HG02840 (cell line): ENCODE results near the gene HSPB9.

Source experiments
- ATAC-seq: cut with Tn5 transposase; IDR thresholded peaks from one replicate; pipeline ENCODE4 v1.9.1; 2021; ENCODE audit warnings: mild to moderate bottlenecking, moderate library complexity, moderate number of reproducible peaks; ENCODE audit not compliant: unreplicated experiment, low FRiP score

The HSPB9 gene

GRCh38 chr17:42098730-42099399 is 23.7 kb upstream of the HSPB9 start:
- no peak for ATAC-seq

DNA sequence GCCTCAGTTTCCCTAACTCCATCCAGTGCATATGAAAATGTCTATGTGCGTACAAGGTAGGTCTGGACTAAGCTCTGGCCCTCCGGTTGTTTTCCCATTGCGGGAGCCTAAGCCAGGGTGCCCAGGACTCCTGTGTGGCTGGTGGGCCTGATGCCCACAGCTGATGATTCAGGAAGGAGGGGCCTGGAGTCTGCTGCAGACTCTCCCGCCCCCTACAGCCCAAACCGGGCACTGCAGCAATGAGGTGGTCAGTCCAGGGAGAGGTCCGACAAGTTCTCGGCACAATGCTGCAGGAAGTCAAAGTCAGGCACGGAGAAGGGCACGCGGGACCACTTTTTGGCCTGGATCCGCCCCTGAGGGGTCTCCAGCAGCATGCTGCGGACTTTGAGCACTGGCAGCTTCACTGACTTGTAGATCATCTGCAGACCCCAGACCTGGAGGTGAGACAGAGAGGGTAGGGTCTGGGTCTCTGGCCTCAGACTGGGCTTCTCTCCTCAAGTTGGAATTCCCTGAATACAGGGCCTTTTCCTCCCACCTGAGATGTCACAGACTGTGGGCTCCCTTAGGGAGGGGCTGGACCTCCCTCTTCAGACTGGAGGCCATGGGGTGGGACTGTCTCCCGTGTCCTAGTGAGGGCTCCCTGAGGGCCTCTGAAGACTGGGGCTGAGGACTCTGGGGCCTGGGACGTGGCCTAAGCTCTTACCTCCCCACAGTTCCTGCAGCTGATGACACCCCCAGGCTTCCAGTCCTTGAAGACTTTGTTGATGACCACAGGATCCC is 20.9 kb upstream of the HSPB9 start:
- no peak for ATAC-seq

DNA sequence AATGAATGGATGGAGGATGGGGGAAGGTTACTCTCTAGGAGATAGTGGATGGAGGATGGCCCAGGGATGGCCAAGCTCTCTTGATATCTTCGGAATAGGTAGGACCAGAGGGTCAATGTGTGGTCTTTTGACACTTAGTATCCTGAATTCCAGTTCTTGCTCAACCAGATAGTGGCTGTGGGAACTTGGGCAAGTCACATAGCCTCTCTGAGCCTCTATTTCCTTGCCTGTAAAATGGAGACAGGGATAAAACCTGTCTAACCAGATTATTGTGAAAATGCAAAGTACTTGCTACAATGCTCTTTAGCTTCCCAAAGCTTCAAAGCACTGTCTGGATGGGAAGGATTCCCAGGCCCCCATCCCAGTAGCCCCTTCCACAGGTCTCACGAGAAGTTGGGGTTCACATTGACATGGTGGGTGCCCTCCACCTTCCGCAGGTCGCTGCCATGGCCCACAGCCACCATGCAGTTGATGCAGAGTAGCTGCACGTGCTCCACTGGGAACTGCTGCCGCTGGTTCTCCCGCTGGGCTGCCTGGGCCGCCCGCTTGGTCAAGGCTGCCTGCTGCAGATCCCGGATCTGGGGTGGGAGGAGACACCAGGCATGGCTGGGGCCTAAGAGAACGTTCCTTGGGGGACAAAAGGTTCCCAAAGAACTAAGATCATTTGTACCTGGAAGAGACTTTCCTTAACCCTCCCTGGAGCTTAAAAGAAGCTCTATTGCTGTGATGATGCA is 19.2 kb upstream of the HSPB9 start:
- no peak for ATAC-seq

DNA sequence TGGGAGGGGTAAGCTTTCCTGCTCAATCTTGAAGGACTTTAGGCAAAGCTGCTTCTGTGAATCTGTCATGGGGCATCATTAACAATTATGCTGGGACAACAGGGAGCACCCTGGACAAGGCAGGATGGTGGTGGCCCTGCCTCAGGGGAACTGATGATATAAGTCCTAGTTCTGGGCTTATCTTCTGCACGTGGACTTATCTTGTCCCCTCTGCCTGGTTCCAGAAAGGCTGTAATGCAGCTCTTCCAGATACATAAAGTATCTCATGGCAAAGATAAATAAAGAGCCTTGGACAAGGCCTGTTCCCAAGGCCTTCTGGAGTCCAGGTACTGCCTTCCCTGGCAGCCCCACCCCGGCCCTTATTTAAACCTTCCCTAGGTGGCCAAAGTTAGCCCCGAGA is 18.3 kb upstream of the HSPB9 start:
- no peak for ATAC-seq

DNA sequence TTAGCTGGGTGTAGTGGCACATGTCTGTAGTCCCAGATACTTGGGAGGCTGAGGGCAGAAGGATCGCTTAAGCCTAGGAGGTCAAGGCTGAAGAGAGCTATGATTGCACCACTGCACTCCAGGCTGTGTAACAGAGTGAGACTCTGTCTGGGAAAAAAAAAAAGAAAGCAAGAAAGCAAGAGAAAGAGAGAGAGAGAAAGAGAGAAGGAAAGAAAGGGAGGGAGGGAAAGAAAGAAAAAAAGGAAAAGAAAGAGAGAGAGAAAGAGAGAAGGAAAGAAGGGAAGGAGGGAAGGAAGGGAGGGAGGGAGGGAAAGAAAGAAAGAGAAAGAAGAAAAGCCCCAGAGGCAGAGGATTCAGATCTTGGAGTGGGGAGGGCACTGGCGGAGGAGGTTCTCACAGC is 16.6 kb upstream of the HSPB9 start:
- ATAC-seq = no peak

DNA sequence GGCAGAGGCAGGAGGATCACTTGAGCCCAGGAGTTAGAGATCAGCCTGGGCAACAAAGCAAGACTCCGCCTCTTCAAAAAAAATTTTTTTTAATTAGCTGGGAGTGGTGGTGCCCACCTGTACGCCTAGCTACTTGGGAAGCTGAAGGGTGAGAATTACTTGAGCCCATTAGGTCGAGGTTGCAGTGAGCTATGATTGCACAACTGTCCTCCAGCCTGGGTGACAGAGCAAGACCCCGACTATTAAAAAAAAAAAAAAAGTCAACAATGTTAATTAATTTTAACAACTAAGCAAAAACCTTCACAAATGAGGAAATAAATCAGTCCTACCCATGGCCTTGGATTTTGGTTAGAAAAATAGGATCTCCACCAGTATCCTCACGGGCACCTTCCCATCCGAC is 15.5 kb upstream of the HSPB9 start:
- no peak for ATAC-seq

DNA sequence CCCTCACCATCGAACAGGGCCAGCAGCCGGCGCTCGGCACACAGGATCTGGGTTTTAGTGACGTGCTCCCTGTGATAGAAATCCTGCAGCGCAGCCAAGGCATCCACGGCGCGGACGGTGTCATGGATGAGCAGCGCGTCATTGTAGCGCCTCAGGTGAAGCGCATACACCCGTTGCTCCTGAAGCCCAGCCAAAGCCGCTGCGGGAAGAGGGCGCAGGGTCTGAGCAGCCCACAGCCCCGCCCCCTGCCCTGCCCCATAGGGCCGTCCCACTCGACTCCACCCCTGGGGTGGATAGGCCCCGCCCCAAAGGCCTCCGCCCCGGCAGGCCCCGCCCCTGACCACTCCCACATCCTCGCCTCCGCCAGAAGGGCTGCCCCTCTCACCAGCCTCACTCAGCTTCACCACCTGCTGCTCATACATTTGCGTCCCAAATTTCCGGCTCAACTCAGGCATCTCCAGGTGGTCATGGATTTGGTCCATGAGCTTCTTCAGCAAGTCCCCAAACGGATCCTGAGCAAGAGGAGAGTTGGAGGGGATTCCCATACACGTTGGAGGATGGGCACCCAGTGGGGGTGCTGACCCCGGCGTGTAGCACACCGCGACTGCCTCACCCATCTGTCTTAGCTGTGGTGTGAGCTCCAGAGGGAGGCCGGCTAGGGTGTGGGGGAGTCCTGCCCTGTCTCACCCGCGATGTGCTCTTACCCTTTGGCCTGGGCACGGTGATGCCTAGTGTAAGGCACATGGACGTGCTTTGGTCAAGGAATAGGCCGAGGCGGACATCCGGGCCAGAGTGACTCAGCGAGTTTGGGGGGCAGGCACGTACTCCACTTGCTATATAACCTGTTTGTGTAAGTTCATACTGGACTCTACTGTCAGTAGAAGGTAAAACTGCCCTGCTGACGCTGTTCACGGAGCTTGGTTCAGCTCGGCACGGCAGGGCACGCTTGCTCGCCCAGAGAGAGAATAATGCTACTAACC is 14.7 kb upstream of the HSPB9 start:
- peak; percentile 71 for ATAC-seq

DNA sequence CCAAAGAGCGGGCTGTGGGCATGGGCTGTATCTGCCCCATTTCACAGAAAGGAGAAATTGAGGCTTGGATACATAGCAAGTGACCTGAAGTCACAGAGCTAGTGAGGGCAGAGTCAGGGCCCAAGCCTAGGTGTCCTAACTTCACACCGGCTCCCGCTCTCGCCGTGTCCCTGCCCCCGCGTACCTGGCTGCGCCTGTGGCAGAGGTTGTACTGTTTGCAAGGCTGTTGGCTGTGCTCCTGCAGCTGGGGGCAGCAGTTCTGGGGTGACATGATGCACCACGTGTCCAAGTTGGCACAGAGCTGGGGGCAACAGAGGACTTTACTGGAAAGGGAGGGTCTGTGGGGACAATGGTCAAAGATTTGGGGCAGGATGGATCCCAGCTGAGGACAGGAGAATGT is 13.5 kb upstream of the HSPB9 start:
- no peak for ATAC-seq

DNA sequence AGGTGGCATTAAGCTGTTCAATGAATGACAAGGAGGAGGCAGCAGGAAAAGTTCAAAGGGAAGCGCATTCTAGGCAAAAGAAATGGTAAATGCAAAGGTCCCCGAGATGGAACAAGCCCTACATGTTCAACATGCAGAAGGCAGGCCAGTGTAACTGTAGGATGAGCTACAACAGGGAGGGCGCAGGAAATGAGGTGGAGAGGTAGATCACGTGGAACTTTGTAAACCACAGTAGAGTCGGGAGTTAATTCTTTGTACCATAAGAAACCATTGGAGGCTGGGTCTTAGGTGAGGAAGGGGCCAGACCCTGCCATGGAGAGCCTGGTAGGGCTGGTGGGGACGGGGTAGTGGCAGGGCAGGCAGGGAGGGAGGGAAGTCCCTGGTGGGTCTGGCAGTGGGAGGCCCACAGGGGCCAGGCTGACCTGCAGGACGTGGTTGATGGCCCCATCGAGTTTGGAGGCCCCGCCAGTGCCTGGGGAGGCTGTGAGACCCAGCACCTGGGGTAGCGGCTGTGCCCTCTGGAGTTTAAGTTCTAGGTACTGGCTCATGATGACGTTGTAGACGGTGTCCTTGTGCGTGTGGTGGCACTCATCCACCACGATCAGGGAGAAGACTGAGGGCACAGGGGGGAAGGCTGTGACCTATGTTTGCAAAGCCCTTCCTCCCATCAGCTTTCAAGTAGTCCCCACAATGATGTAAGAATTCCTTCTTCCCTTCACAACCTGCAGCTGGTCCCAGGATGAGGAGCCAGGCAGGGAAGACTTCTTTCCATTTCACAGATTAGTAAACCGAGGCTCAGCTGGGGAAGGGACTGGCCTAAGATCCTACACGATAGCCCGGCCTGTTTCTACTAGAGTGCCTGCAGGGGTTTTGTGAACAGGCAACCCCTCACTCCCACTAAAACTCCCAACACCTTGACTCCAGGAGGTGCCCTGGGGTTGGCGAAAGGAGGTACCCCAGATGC is 12.0 kb upstream of the HSPB9 start:
- no peak for ATAC-seq

DNA sequence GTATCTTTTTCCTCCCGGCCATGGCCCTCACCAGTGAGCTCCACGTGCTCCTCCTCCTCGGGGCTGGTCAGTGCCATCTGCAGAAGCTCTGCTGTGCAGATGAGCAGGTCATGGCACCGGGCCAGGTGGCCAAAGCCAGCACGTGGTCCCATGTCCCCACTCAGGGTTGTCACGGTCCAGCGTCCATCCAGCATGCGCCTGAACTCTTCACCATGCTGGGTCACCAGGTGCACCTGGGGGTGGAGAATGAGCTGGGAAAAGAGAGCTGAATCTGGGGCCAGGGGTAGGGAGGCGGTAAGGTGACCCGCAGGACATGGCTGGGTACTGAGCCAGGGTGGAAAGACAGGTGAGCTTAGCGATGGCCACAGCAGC is 11.4 kb upstream of the HSPB9 start:
- no peak for ATAC-seq

- ATAC-seq = no peak
These were observed 10.6 kb upstream of the HSPB9 start for GRCh38 chr17:42111871-42112551.

DNA sequence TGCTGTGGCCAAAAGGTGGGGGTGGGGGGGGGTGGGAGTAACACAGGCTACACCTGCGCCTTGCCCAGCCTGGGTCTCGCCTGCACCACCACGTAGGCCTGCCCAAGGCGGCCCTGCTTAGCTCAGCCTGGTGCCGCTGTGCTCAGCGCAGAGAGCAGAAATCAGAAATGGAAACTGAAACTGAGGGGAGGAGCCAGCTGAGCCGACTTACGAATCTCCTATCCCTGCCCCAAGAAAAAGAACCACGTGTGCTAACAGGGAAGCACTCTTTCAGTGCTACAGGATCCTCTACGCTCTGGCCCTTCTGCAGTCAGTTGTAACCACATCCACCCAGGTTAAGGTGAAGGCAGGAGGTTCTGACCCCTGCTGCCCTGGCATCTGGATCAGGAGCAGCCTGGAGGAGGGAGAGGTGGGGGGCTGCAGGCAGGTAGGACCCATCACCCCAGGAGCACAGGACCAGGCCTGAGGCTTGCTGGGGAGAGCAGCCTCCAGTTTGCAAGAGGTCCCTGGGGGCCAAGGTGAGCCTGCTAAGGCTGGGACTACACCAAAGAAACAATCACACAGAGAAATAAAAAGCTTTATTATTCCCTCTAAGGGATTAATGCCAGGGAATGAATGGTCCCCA is 9.9 kb upstream of the HSPB9 start, which contains the start of gene DHX58:
DHX58 (minus strand) TSS at position 163 of the 625 bp plus-strand sequence. CDS start 822 bp downstream, outside the sequence.
- ATAC-seq = peak; percentile 51

DNA sequence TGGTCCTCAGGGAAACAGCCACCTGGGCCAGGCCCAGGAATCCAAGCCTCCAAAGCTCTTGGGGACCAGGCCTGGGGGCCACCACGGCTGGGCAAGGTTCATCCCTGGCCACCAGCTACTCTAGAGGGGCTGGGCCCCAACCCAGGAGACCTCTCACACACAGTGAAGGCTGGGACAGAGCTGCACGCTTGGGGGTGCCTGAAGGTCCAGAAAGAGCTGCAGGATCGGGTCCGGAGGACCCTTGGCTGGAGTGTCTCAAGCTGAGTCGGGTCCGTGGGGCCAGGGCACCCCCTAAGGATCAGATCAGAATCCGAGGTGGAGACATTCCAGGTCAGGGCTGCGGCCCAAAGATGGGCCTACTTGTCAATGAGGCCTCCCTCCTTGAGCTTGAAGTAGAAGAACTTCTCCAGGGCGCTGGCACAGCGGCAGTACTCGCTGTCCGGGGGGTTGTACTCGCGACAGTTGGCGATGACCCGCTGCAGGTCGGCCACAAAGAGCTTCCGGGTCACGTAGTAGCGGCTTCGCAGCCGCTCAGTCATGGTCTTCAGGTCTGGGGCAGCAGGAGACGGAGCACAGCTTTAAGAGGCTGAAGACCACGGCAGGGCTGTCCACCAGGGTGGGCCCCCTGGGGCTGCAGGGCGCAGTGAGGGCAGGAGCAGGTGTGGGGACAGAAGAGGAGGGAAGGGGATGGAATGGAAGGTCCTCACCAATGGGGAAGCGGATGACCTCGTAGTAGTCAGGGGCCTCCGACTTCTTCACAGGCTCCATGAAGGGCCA is 9.1 kb upstream of the HSPB9 start:
- ATAC-seq = no peak

GRCh38 chr17:42114118-42114517 is 8.5 kb upstream of the HSPB9 start:
- ATAC-seq = no peak

GRCh38 chr17:42116705-42117396 is 5.8 kb upstream of the HSPB9 start:
- ATAC-seq = no peak

DNA sequence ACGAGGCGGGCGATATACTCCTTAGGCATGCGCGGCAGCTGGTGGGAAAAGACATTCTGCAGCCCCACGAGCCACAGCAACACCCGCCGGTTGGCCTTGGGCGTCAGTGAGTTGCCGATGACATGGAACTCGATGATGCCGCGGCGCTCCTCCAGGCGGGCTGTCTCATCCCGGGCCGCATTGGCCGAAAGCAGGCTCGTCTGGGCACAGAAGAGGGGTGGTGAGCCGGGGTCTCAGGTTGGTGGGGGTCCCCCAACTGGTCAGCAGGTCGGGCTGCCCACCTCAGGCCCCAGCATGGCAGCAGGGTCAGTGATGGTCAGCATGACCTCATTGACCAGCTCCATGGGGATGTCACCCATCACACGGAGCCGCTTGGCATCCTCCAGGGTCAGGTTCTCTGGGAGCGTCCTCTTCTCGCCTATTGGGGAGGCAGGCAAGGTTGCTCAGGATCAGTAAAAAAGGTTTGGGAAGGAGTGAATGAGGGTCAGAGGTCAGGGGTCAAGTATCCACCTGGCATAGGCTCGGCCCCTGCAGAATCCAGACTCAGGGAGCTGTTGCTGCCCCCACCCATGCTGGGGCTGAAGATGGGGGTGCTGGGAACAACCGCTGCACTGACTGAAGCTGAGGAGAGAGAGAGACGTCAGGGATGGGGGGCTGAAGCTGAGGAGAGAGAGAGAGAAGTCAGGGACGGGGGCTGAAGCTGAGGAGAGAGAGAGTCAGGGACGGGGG is 5.0 kb upstream of the HSPB9 start:
- no peak for ATAC-seq
